Liver (tissue), 9 donors: Measurements from ENCODE around the gene RGS3. TPM values are rescaled to one million over a fixed set of nuclear protein-coding genes. Genes with fewer than 3 reads are reported as not detected.

Source experiments
- DNase-seq: peaks from one replicate; pipeline ENCODE4 v3.0.0-alpha.2; 2017; ENCODE audit warnings: low spot score
- H3K27ac ChIP-seq, 2 donors: one replicate each; pipeline ENCODE4 v1.7.0; 2013; ENCODE audit warnings: inconsistent platforms in 2 of 2, low read length in 2 of 2, control low read depth in 1 of 2, low read depth in 1 of 2, mild to moderate bottlenecking in 1 of 2
- H3K27me3 ChIP-seq, 4 donors: one replicate each; pipeline versions ENCODE4 v1.6.1 to v1.7.0; 2013; ENCODE audit warnings: low read length in 3 of 4, inconsistent platforms in 1 of 4, mild to moderate bottlenecking in 1 of 4, moderate library complexity in 1 of 4; ENCODE audit not compliant: control insufficient read depth in 4 of 4, insufficient read depth in 4 of 4
- H3K36me3 ChIP-seq, 4 donors: one replicate each; pipeline versions ENCODE4 v1.6.1 to v1.7.0; 2013; ENCODE audit warnings: low read length in 3 of 4, mild to moderate bottlenecking in 3 of 4, low read depth in 1 of 4, moderate library complexity in 1 of 4; ENCODE audit not compliant: control insufficient read depth in 4 of 4, insufficient read depth in 3 of 4
- H3K4me1 ChIP-seq, 4 donors: one replicate each; pipeline versions ENCODE4 v1.6.1 to v1.7.0; 2013; ENCODE audit warnings: low read length in 3 of 4, mild to moderate bottlenecking in 3 of 4, moderate library complexity in 1 of 4; ENCODE audit not compliant: control insufficient read depth in 4 of 4, insufficient read depth in 4 of 4
- H3K4me3 ChIP-seq, 3 donors: one replicate each; pipeline versions ENCODE4 v1.6.1 to v1.7.0; 2013; ENCODE audit warnings: low read length in 3 of 3, control low read depth in 1 of 3, low read depth in 1 of 3, mild to moderate bottlenecking in 1 of 3
- H3K9ac ChIP-seq, 2 donors: one replicate each; pipeline ENCODE4 v1.7.0; 2013; ENCODE audit warnings: low read length in 2 of 2, mild to moderate bottlenecking in 2 of 2, moderate library complexity in 2 of 2, control low read depth in 1 of 2, low read depth in 1 of 2
- H3K9me3 ChIP-seq, 4 donors: one replicate each; pipeline versions ENCODE4 v1.6.1 to v1.7.0; 2013; ENCODE audit warnings: low read length in 3 of 4; ENCODE audit not compliant: control insufficient read depth in 4 of 4
- ATF3 ChIP-seq: IDR thresholded peaks from 2 replicates; pipeline ENCODE4 v1.6.1; 2016; ENCODE audit warnings: antibody characterized with exemption
- CTCF ChIP-seq: fragments of 150-350 bp; IDR thresholded peaks from 2 replicates; pipeline ENCODE4 v1.5.1; 2017; ENCODE audit warnings: improper control_type of control experiment, low read depth, low read length; ENCODE audit not compliant: missing input control
- EGR1 ChIP-seq, 2 donors: IDR thresholded peaks; 2 replicates each; pipeline ENCODE4 v1.6.1; 2016 to 2018; ENCODE audit warnings: antibody characterized with exemption in 2 of 2, low read depth in 2 of 2
- FOXA2 ChIP-seq: IDR thresholded peaks from 2 replicates; pipeline ENCODE4 v1.6.1; 2016; ENCODE audit warnings: antibody characterized with exemption
- GABPA ChIP-seq, 2 donors: IDR thresholded peaks in 1 of 2; conservative IDR thresholded peaks in 1 of 2; 2 replicates each; pipeline ENCODE4 v1.6.1; 2016; ENCODE audit warnings: antibody characterized with exemption in 2 of 2, mild to moderate bottlenecking in 1 of 2, moderate library complexity in 1 of 2
- HNF4A ChIP-seq, 2 donors: conservative IDR thresholded peaks; 2 replicates each; pipeline ENCODE4 v1.6.1; 2016; ENCODE audit warnings: antibody characterized with exemption in 2 of 2, mild to moderate bottlenecking in 2 of 2
- HNF4G ChIP-seq: IDR thresholded peaks from 2 replicates; pipeline ENCODE4 v1.6.1; 2016; ENCODE audit warnings: antibody characterized with exemption
- JUND ChIP-seq, 2 donors: IDR thresholded peaks; 2 replicates each; pipeline ENCODE4 v1.6.1; 2016; ENCODE audit warnings: antibody characterized with exemption in 2 of 2
- MAX ChIP-seq: IDR thresholded peaks from 2 replicates; pipeline ENCODE4 v1.6.1; 2016; ENCODE audit warnings: antibody characterized with exemption
- NR2F2 ChIP-seq: IDR thresholded peaks from 2 replicates; pipeline ENCODE4 v1.6.1; 2016; ENCODE audit warnings: antibody characterized with exemption
- REST ChIP-seq: IDR thresholded peaks from 2 replicates; pipeline ENCODE4 v1.6.1; 2016; ENCODE audit warnings: antibody characterized with exemption, mild to moderate bottlenecking
- TAF1 ChIP-seq: conservative IDR thresholded peaks from 2 replicates; pipeline ENCODE4 v1.6.1; 2016; ENCODE audit warnings: antibody characterized with exemption, mild to moderate bottlenecking
- YY1 ChIP-seq: IDR thresholded peaks from 2 replicates; pipeline ENCODE4 v1.6.1; 2016; ENCODE audit warnings: antibody characterized with exemption, mild to moderate bottlenecking
- ZBTB33 ChIP-seq: IDR thresholded peaks from 2 replicates; pipeline ENCODE4 v1.6.1; 2016; ENCODE audit warnings: antibody characterized with exemption
- WGBS: extraction: QIAGEN DNeasy Blood & Tissue Kit; methylation state at CpG from one replicate; pipeline ENCODE4 v1.1.7; 2013; 5-methylcytosine and 5-hydroxymethylcytosine counted together
- polyA plus RNA-seq, 2 donors: library from polyadenylated mRNA; stranded (reverse) in 1 of 2; unstranded in 1 of 2; fragments of 200-250 nt in 1 of 2; fragments of >200 nt in 1 of 2; fragmentation: Nextera tagmentation in 1 of 2; extraction: Ambion mirVana in 1 of 2; gene quantifications; one replicate each; pipeline versions ENCODE4 v1.2.1 to v1.2.3, GENCODE V29; 2013 to 2015
- total RNA-seq, 2 donors: library from RNA; depleted of rRNA; stranded (reverse); fragments of >200 nt; gene quantifications; one replicate each; pipeline ENCODE4 v1.2.3, GENCODE V29; 2014
- donor health status: healthy.
- donor health status: healthy.
- donor health status: healthy.
- donor health status: healthy.
- donor health status: healthy.

Gene RGS3
- total and polyA plus RNA-seq, 4 donors, result 13.0 to 65.0 (median 28.3) TPM

GRCh38 chr9:113529336-113530009, 65.9 kb downstream of the RGS3 start:
- Histone ChIP-seq H3K9me3 (no peaks in the 10 kb centered on the region), H3K4me1 (peaks cover 0 to 4% (median 1%) of the 10 kb centered on the region in 4 donors), H3K27ac (no peak overlapping the region), H3K27me3 (no peaks in the 10 kb centered on the region), H3K36me3 (peaks cover 0 to 12% (median 6%) of the 10 kb centered on the region in 4 donors), H3K9ac (no peak overlapping the region), H3K4me3 (no peak overlapping the region)
- DNase-seq, result no peak
- whole genome bisulfite sequencing, result 86% methylated on average over 7 of the region's 7 CpGs
- no peak for TF ChIP-seq MAX
- no peak for TF ChIP-seq JUND (IDR thresholded peaks at IDR 0.05)
- TF ChIP-seq FOXA2, result no peak
- no peak for TF ChIP-seq HNF4G
- TF ChIP-seq REST, result no peak
- no peak for TF ChIP-seq ATF3
- TF ChIP-seq YY1, result no peak
- TF ChIP-seq TAF1, result no peak
- TF ChIP-seq ZBTB33, result no peak
- TF ChIP-seq HNF4A (conservative IDR thresholded peaks at IDR 0.05), result no peak

GRCh38 chr9:113530022-113530635, 66.6 kb downstream of the RGS3 start:
- DNase-seq, result no peak
- Histone ChIP-seq H3K4me1 (no peaks in the 10 kb centered on the region), H3K9me3 (no peaks in the 10 kb centered on the region), H3K27ac (no peak overlapping the region), H3K27me3 (no peaks in the 10 kb centered on the region), H3K36me3 (peaks cover 0 to 12% (median 6%) of the 10 kb centered on the region in 4 donors), H3K9ac (no peak overlapping the region), H3K4me3 (no peak overlapping the region)
- no peak for TF ChIP-seq CTCF
- TF ChIP-seq MAX, result no peak
- no peak for TF ChIP-seq HNF4A (conservative IDR thresholded peaks at IDR 0.05)
- no peak for TF ChIP-seq EGR1 (IDR thresholded peaks at IDR 0.05; ENCODE audit: low read depth in 2 of 2)
- TF ChIP-seq FOXA2, result no peak
- no peak for TF ChIP-seq NR2F2
- TF ChIP-seq REST, result no peak
- TF ChIP-seq HNF4G, result no peak
- no peak for TF ChIP-seq ZBTB33
- no peak for TF ChIP-seq GABPA (IDR thresholded peaks at IDR 0.05 in 1 of 2, conservative IDR thresholded peaks at IDR 0.05 in 1 of 2)
- no peak for TF ChIP-seq JUND (IDR thresholded peaks at IDR 0.05)
- no peak for TF ChIP-seq TAF1
- 90% methylated on average over 4 of the region's 4 CpGs for WGBS
